Measurements from ENCODE around the gene NBPF14.
"Not testable (repeated sequence)": the region's sequence is repeated elsewhere in the genome, so short reads cannot be mapped to it uniquely, and the experiment has no call there.

- not testable (repeated sequence) for TF ChIP-seq CTCF (conservative IDR thresholded peaks at IDR 0.05 in 1 of 2, IDR thresholded peaks at IDR 0.05 in 1 of 2; ENCODE audit: extremely low read depth in 1 of 2, insufficient read depth in 1 of 2, low read depth in 1 of 2, low read length in 2 of 2); EZH2 (IDR thresholded peaks at IDR 0.05; ENCODE audit: borderline replicate concordance, low read length)
Observed at GRCh38 chr1:148605266-148605665, 9.5 kb upstream of the NBPF14 start.

Data from mammary epithelial cell (primary cell).